HUES6 (cell line): ENCODE measurements around the gene VDR.

Source experiments
- H3K27ac ChIP-seq: 2 replicates; pipeline ENCODE4 v1.7.0; 2013; ENCODE audit warnings: low read depth, mild to moderate bottlenecking, low read length, inconsistent platforms
- H3K27me3 ChIP-seq: 2 replicates; pipeline ENCODE4 v1.6.1; 2013; ENCODE audit warnings: low read length; ENCODE audit not compliant: control insufficient read depth, insufficient read depth
- H3K36me3 ChIP-seq: 2 replicates; pipeline ENCODE4 v1.6.1; 2013; ENCODE audit warnings: low read length; ENCODE audit not compliant: control insufficient read depth, insufficient read depth
- H3K4me1 ChIP-seq: 2 replicates; pipeline ENCODE4 v1.6.1; 2013; ENCODE audit warnings: low read length; ENCODE audit not compliant: control insufficient read depth, insufficient read depth
- H3K4me3 ChIP-seq: 2 replicates; pipeline ENCODE4 v1.5.1; 2013; ENCODE audit warnings: low read depth, low read length
- H3K9ac ChIP-seq: one replicate; pipeline ENCODE4 v1.6.1; 2013; ENCODE audit warnings: mild to moderate bottlenecking, low read length
- H3K9me3 ChIP-seq: 2 replicates; pipeline ENCODE4 v1.6.1; 2013; ENCODE audit warnings: low read depth, low read length; ENCODE audit not compliant: control insufficient read depth, insufficient read depth

The VDR gene

GRCh38 chr12:47902131-47902639 is 2.6 kb downstream of the VDR start:
- Histone ChIP-seq H3K4me1 (peaks cover 13% of the 10 kb centered on the region), H3K4me3 (no peak overlapping the region), H3K27me3 (peaks cover 94% of the 10 kb centered on the region), H3K27ac (no peak overlapping the region), H3K9ac (no peak overlapping the region), H3K36me3 (no peaks in the 10 kb centered on the region), H3K9me3 (no peaks in the 10 kb centered on the region)

- no peak overlapping the region for H3K4me3 ChIP-seq
- H3K36me3 ChIP-seq, result no peaks in the 10 kb centered on the region
- peaks cover 16% of the 10 kb centered on the region for H3K4me1 ChIP-seq
- no peaks in the 10 kb centered on the region for H3K9me3 ChIP-seq
- H3K27me3 ChIP-seq, result peaks cover 91% of the 10 kb centered on the region
- no peak overlapping the region for H3K27ac ChIP-seq
- no peak overlapping the region for H3K9ac ChIP-seq
These were observed 3.1 kb downstream of the VDR start for GRCh38 chr12:47901718-47902093.

GRCh38 chr12:47901063-47901717 is 3.6 kb downstream of the VDR start:
- Histone ChIP-seq H3K27me3 (peaks cover 91% of the 10 kb centered on the region), H3K4me1 (peaks cover 21% of the 10 kb centered on the region), H3K9me3 (no peaks in the 10 kb centered on the region), H3K36me3 (no peaks in the 10 kb centered on the region), H3K27ac (no peak overlapping the region), H3K9ac (no peak overlapping the region), H3K4me3 (no peak overlapping the region)

GRCh38 chr12:47900131-47901062 is 4.4 kb downstream of the VDR start:
- H3K9ac ChIP-seq, result no peak overlapping the region
- no peaks in the 10 kb centered on the region for H3K9me3 ChIP-seq
- H3K27me3 ChIP-seq, result peaks cover 89% of the 10 kb centered on the region
- no peak overlapping the region for H3K4me3 ChIP-seq
- peaks cover 23% of the 10 kb centered on the region for H3K4me1 ChIP-seq
- no peaks in the 10 kb centered on the region for H3K36me3 ChIP-seq
- H3K27ac ChIP-seq, result no peak overlapping the region

GRCh38 chr12:47899466-47899865 is 5.3 kb downstream of the VDR start:
- H3K4me1 ChIP-seq, result peaks cover 20% of the 10 kb centered on the region
- no peaks in the 10 kb centered on the region for H3K9me3 ChIP-seq
- H3K27me3 ChIP-seq, result peaks cover 85% of the 10 kb centered on the region
- H3K9ac ChIP-seq, result no peak overlapping the region
- H3K36me3 ChIP-seq, result no peaks in the 10 kb centered on the region
- H3K27ac ChIP-seq, result no peak overlapping the region
- H3K4me3 ChIP-seq, result no peak overlapping the region

GRCh38 chr12:47896633-47897032 is 8.2 kb downstream of the VDR start:
- H3K27ac ChIP-seq, result no peak overlapping the region
- no peak overlapping the region for H3K9ac ChIP-seq
- peaks cover 9% of the 10 kb centered on the region for H3K4me1 ChIP-seq
- peaks cover 74% of the 10 kb centered on the region for H3K27me3 ChIP-seq
- no peak overlapping the region for H3K4me3 ChIP-seq
- no peaks in the 10 kb centered on the region for H3K9me3 ChIP-seq
- H3K36me3 ChIP-seq, result no peaks in the 10 kb centered on the region

- no peak overlapping the region for H3K4me3 ChIP-seq
- H3K9ac ChIP-seq, result no peak overlapping the region
- peaks cover 9% of the 10 kb centered on the region for H3K4me1 ChIP-seq
- no peaks in the 10 kb centered on the region for H3K9me3 ChIP-seq
- H3K36me3 ChIP-seq, result no peaks in the 10 kb centered on the region
- peaks cover 71% of the 10 kb centered on the region for H3K27me3 ChIP-seq
- H3K27ac ChIP-seq, result no peak overlapping the region
These were observed 8.8 kb downstream of the VDR start for GRCh38 chr12:47896022-47896421.

- no peaks in the 10 kb centered on the region for H3K9me3 ChIP-seq
- no peak overlapping the region for H3K27ac ChIP-seq
- peaks cover 9% of the 10 kb centered on the region for H3K4me1 ChIP-seq
- no peak overlapping the region for H3K9ac ChIP-seq
- no peaks in the 10 kb centered on the region for H3K36me3 ChIP-seq
- H3K4me3 ChIP-seq, result no peak overlapping the region
- H3K27me3 ChIP-seq, result peaks cover 57% of the 10 kb centered on the region
These were observed 10.1 kb downstream of the VDR start for GRCh38 chr12:47894652-47895051.

- Histone ChIP-seq H3K4me1 (peaks cover 9% of the 10 kb centered on the region), H3K9me3 (no peaks in the 10 kb centered on the region), H3K27me3 (peaks cover 53% of the 10 kb centered on the region), H3K4me3 (no peak overlapping the region), H3K36me3 (no peaks in the 10 kb centered on the region), H3K27ac (no peak overlapping the region), H3K9ac (no peak overlapping the region)
These were observed 10.7 kb downstream of the VDR start for GRCh38 chr12:47894068-47894467.

GRCh38 chr12:47892819-47893218 is 12.0 kb downstream of the VDR start:
- Histone ChIP-seq H3K9me3 (no peaks in the 10 kb centered on the region), H3K27me3 (peaks cover 44% of the 10 kb centered on the region), H3K27ac (no peak overlapping the region), H3K9ac (no peak overlapping the region), H3K4me1 (peaks cover 9% of the 10 kb centered on the region), H3K4me3 (no peak overlapping the region), H3K36me3 (no peaks in the 10 kb centered on the region)

GRCh38 chr12:47891356-47891755 is 13.4 kb downstream of the VDR start:
- Histone ChIP-seq H3K27ac (no peak overlapping the region), H3K9ac (no peak overlapping the region), H3K36me3 (no peaks in the 10 kb centered on the region), H3K9me3 (no peaks in the 10 kb centered on the region), H3K27me3 (peaks cover 32% of the 10 kb centered on the region), H3K4me3 (no peak overlapping the region), H3K4me1 (peaks cover 3% of the 10 kb centered on the region; the same call in 1 of the 2 replicates)
